ENCODE results near the gene TCTN3.
"Not testable (repeated sequence)": the region's sequence is repeated elsewhere in the genome, so short reads cannot be mapped to it uniquely, and the experiment has no call there.

Gene TCTN3

DNA sequence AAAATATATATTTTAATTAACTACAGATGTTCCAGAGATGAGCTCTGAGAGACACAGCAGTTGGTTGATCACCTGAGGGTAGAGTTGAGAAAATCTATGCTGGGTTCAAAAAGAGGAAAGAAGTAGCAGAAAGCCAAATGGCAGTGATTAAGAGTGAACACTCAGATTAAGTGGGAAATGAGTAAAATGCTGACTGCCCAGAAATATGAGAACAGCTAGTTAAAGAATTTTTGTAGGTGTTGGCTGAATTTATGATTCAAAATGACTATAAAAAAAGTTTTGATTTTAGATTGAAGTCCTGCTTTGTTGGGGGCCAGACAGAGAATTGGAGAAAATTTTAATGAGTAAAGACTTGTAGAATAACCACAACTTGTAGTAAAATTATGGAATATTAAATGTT lies 9.8 kb downstream of the TCTN3 start:
- no peak for DNase-seq (ENCODE audit: low read depth in 3 of 3)

DNA sequence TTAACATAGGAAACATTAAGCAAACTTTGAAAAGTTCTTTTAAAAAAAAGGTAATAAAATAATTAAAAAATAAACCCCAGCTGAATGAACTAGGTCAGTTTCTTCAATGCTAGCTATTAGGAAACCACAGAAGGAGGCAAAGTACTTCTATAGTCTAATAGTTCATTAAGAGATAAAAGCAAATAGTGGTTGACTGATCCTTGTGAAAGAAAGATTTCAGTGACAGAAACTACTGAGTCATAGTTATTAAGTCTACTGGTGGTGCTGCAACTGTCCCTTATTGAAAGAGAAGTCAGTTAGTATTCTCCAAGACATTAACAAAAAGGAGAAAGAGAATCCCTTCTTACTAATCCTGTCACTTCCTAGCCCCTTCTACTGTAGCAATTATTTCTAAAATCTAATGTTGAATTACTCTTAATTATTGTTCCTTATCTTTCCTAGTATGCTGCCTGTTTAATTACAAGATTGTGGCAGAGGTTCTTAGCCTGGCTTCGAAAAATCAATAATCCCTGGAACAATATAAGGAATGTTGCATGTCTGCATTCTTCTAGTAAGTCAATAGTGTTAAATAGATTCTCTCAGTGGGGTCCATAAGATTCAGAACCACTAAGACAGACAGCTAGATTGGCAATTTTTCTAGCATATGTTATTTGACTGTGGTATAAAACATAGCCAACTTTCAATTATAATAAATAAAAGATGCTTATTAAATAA lies 18.2 kb downstream of the TCTN3 start:
- DNase-seq (ENCODE audit: low read depth in 3 of 3) = no peak

DNA sequence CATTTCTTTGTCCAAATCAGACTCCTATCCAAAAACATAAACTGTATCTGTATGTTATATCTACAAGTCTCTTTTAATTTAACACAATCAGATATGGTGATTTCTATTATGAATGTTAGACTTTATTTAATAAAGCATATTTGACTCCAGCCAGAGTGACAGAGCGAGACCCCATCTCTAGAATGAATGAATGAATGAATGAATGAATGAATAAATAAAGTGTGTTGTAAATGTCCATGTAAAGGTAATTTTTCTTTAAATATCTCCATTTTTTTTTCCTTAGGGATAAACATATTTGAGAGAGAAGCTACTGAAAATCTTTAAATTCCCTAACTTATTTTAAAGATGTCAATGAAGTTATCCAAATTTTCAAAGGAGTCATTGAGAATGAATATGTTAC lies 19.1 kb downstream of the TCTN3 start:
- DNase-seq (ENCODE audit: low read depth in 3 of 3) = no peak

DNA sequence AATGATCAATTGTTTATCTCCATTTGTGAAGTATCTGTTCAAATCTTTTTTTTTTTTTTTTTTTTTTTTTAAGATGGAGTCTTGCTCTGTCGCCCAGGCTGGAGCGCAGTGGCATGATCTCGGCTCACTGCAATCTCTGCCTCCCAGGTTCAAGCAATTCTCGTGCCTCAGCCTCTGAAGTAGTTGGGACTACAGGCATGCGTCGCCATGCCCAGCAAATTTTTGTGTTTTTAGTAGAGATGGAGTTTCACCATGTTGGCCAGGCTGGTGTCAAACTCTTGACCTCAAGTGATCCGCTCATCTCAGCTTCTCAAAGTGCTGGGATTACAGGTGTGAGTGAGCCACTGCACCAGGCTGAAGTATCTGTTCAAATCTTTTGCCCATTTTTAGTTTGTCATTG lies 21.1 kb downstream of the TCTN3 start:
- DNase-seq (ENCODE audit: low read depth in 3 of 3) = not testable (repeated sequence)

DNA sequence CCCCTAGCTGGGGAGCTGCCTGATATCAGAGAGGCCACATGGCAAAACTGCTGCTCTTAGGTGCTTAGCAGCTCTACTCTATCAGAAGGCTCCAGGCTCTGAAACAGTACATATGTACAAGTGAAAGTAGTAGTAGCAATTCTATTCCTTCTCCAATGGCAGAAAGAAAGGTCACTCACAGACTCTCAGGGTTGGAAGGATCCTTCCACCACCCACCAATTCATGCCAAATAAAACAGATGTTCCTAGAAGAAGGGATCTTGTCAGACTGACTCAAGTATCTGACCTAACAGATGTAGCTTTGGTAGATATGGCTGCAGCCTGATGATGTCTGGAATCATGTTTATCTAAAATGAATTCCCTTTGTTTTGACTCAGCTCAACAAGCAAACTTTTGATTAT lies 29.2 kb downstream of the TCTN3 start:
- DNase-seq (ENCODE audit: low read depth in 3 of 3) = no peak

DNA sequence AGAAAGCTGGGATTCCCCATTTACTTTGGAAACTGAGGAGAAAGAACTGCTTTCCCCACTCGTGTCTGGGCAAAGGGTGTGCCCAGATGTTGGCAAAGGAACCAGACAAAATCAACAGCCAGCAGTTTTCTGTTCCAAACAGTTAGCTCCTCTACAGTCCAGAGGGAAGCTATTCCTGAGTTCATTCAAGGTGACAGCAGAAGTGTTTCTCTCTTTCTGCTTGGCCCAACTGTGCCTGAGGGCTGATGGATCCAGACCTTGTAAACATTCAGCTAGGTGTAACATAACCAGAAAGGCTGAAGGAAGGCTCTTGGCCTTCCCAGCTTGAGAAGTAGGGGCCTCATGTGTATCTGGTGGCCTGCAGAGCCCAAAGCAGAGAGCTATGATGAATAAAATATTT lies 30.2 kb downstream of the TCTN3 start:
- no peak for DNase-seq (ENCODE audit: low read depth in 3 of 3)

DNA sequence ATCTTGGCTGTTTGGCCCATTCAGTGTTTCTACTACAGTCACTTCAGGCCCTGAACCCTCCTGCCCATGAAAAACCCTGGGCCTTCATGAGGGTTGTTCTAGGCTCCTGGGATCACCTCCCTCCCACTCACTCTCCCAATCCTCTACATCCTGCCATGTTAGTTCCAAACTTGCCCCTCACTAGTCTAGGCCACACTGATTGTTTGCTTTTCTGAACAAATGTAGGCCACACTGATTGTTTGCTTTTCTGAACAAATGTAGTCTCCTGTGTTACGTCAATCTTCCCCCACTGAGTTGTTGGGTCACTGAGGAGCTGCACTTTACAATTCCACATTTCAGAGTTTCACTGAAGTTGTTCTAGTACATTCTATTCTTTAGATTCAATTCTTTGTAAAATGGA lies 31.9 kb downstream of the TCTN3 start:
- no peak for DNase-seq (ENCODE audit: low read depth in 3 of 3)

DNA sequence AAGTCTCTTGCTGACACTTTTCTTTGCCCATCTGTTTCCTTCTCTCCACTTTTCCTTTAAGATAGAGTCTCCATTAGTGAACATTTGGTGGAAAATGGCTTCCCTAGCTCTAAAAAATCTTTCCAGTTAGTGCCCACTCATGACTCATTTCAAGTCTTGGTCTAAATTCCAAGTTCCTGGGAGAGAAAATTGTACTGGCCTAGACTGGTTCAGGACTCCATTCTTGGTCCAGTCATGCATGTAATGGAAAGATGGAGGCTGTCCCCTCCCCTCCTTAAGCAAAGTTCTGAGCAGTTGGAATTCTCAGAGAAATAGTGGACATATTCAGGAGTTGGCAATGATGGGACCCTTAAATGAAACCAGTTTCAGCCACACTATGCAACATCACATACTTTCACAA lies 33.4 kb downstream of the TCTN3 start:
- DNase-seq (ENCODE audit: low read depth in 3 of 3) = no peak

DNA sequence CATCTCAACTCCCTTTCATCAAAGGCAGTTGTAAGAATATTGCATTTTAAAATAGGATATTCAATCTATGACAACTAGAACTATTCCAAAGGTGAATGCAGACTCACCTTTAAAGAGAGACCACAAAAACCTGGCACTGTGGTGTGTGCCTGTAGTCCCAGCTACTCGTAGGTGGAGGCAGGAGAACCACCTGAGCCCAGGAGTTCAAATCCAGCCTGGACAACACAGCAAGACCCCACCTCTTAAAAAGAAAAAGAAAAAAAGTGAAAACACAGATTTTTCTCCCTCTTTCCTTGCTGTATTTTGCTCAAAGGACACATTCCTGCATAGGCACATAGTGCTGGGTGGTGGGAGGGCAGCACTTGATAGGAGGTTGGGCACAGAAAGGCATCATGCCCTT lies 36.5 kb downstream of the TCTN3 start:
- no peak for DNase-seq (ENCODE audit: low read depth in 3 of 3)

DNA sequence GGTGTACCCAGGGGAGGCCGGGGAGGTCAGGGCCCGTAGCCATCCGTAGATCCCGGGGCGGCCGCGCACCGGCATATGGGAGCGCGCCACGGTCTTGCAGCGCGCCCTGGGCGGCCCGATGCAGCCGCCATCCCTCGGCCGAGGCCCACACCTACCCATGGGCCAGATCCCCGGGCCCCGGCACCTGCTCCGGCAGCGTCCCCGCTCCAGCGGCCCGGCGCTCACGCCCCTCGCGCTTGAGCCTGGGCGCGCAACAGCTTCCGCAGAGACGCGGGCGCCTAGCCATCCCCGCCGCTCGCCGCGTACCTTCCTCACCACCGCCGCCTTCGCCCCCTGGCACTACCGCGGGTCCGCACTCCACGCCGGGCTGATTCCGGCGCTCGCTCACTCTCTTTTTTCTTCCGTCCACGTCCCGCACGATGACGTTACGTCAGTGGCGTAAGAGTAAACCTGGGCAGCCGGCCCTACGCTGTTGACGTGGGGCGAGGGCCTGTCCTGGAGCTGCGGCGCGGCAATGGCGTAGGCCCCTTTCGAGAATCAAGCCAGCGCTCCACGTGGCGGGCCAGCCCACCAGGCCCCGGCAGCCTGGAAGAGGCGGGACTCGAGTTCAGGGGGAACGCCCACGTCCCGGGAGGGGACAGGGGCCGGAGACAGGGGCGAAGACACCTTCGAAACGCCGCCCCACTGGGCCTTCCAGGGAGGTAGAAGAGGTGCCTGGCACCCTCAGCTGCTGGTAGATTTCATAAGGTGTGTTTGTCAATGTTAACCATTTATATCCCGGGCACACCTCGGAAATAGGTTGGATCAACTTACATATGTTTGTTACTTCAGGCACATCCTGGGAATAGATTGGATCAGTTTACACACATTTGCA lies 37.2 kb downstream of the TCTN3 start, which contains the start of gene ALDH18A1:
ALDH18A1 (minus strand) TSS at position 421 of the 874 bp plus-strand sequence. CDS start 3,334 bp downstream, outside the sequence.
- DNase-seq (ENCODE audit: low read depth in 3 of 3) = peak; percentile 91

DNA sequence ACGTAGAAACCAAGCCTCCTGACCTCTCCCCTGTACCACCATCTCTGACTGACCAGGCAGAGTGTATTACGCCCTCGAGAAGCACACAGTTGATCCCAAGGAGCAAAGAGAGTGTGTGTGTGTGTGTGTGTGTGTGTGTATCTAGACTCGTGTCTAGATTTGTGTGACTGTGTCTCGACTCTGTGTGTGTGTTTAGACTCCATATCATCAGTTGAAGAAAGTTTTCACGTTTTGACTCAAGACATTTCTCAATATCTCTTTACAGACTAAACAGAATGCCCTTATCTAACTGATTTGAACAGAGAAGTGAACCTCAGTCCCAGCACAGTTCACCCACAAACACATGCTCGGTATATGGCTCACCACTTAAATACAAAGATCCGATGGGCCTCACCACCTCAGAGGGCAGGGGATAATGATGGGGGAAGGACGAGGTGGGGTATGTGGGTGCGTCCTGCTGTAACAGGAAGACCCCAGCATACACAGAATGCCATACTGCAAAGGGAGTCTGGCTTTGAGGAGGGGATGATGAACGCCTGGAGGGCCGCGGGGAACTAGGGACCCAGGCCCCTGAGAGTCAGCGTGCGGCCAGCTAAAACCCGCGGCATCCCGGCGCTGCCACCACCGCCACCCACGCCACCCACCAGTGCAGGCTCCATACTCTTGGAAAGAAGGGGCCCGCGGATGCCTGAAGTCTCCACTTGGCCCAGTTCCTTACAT lies 38.0 kb downstream of the TCTN3 start:
- peak in 2 of 3 experiments; percentile 9 for DNase-seq (ENCODE audit: low read depth in 3 of 3)

DNA sequence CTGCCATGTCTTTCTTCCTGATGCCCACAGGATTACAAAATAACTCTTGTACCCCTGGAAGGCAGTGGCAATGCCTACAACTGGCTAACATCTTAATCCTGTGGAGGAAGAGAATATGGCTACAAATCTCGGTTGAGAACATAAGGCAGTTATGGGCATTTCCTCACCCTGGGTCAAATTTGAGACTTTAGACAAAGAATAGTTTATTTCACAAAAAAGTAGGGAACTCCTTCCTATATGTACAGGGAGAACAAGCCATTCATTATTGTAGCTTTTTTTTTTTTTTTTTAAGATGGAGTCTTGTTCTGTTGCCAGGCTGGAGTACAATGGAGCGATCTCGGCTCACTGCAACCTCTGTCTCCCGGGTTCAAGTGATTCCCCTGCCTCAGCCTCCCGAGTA lies 39.8 kb downstream of the TCTN3 start:
- DNase-seq (ENCODE audit: low read depth in 3 of 3) = no peak

DNA sequence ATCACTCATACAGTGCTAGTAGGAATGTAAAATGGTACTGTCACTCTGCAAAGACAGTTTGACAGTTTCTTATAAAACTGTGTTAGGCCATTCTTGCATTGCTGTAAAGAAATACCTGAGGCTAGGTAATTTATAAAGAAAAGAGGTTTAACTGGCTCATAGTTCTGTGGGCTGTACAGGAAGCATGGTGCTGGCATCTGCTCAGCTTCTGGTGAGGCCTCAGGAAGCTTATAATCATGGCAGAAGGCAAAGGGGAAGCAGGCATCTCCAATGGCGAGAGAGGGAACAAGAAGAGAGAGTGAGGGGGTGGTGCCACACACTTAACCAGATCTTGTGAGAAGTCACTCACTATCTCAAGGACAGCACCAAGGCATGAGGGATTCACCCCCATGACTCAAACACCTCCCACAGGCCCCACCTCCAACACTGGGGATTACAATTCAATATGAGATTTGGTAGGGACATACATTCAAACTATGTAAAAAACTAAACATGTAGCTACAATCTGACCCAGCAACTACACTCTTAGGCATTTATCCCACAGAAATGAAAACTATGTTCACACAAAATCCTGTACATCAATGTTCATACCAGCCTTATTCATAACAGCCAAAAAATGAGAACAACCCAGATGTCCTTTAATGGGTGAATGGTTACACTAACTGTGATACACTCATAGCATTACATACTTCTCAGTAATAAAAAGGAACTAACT lies 42.2 kb downstream of the TCTN3 start:
- no peak for DNase-seq (ENCODE audit: low read depth in 3 of 3)

DNA sequence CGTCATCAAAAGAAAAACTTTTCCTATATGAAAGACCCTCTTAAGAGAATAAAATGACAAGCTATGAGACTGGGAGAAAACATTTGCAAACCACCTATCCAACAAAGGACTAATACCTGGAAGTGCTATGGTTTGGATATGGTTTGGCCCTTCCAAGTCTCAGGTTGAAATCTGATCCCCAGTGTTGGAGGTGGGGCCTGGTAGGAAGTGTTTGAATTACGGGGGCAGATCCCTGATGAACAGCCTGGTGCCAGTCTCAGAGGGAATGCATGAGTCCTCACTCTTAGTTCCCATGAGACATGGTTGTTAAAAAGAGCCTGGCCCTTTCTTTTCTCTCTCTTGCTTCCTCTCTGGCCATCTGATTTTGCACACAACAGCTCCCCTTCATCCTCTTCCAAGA lies 43.5 kb downstream of the TCTN3 start:
- no peak for DNase-seq (ENCODE audit: low read depth in 3 of 3)

DNA sequence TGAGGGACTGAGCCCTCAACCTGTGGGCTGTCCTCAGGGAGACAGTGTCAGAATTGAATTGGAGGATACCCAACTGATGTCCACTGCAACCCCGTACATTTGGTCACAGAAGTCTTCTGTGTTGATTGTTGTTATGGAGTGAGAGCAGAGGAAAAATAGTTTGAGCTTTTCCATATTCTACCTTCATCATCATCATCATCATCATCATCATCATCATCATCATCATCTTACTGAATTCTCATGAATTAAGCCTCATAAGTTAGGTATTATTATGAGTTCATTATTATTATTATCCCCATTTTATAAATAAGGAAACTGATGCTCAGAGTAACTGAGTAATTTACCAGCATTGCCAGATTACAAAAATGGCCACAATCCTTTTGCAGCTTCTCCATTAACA lies 45.6 kb downstream of the TCTN3 start:
- DNase-seq (ENCODE audit: low read depth in 3 of 3) = no peak

DNA sequence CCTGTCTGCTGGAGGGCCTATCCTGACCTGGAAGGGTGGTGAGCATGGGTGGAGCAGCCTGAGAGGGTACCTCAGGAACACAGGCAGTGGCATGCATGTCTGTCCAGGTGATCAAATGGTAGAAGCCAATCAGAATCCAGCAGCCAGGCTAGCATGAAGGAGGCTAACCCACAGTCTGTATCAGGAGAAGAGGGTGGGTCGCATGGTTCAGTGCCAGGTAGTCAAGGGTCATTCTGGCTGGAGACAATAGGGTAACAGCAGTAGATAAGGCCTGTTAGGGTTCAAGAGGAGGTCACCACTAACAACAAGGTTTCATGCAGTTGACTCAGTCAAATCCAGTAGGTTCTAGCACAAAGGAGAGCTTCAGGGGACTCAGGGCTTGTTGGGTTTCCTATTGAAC lies 47.6 kb downstream of the TCTN3 start:
- DNase-seq (ENCODE audit: low read depth in 3 of 3) = no peak

DNA sequence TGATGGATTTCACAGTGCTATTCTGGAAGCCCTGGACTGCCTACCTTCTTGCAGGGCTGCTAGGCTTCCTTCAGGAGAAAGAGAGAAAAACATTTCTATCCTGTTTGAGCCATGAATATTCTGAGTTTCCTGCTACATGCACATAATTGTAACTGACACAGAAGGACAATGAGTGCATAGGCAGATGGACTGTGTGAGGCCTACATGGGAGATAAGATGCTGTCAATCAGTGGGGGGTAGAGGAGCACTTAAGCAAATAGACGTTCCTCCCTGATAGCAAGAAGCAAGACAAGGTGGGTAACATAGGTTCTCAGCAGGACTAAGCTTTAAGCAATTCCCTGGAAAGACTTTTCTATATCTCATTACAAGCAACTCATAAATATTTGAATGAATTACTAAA lies 48.8 kb downstream of the TCTN3 start:
- DNase-seq (ENCODE audit: low read depth in 3 of 3) = no peak

DNA sequence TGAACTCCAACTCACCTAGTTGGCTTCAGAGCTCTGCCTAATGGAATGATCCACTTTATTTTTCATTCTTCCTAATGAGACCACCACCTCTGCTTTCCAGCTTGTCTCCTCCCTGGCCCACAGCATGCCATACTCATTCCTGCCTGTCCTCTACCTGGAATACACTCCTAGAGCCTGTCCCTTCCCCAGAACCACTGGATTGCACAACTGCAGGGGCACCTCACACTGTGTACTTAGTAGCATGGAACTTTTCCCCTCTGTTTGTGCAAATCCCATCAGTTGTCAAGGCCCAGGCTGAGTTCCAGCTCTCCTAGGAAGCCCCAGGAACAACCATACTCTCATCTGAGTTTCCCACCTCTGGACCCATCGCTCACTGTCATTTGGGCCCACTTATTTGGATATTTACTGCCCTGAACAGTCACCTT lies 52.8 kb downstream of the TCTN3 start:
- no peak for DNase-seq (ENCODE audit: low read depth in 3 of 3)

DNA sequence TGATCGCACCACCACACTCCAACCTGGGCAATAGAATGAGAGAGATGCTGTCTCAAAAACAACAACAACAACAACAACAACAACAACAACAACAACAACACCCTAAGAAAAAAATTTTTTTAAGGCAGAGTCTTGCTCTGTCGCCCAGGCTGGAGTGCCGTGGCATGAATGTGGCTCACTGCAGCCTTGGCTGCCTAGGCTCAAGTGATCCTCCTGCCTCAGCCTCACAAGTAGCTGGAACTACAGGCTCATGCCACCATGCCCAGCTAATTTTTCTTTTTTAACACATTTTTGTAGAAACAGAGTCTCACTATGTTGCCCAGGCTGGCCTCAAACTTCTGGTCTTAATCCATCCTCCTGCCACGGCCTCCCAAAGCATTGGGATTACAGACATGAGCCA lies 55.8 kb downstream of the TCTN3 start:
- DNase-seq (ENCODE audit: low read depth in 3 of 3) = no peak

DNA sequence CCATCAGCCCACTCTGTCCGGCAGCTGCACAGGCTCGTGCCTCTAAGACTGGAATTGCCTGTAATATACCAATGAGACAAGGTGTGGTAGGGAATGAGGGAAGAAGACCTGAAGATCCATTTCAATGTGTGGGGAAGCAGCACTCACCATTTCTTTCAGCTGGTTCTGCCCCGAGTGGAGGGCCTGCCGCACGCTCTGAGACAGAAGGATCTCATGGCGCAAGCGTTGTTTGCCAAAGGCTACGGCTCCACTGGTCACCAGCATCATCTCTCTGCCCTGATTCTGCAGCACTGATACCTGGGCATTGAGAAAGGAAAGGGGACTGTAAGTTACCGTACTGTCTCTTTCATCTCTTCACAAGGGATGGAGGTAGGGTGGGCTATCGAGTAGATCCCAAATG lies 56.6 kb downstream of the TCTN3 start:
- DNase-seq (ENCODE audit: low read depth in 3 of 3) = no peak

DNA sequence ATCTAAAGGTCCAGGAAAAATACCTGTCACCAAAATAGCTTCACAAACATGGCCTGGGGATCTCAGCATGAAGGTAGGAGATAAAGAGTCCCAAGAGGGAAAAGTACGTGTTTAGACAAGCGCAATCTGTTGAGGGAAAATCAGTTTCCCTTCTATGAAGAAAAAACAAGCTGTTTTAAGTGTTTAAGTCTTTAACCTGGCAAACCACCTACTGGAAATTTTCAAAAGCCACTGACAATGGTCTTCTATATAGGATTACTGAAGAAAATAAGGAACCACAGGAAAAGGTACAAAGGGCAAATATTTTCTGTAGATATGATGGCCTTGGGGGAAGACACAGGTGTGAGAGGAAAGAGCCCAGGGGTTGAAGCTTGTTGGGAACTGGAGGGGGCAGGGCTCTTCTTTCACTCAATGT lies 58.4 kb downstream of the TCTN3 start:
- DNase-seq (ENCODE audit: low read depth in 3 of 3) = no peak

DNA sequence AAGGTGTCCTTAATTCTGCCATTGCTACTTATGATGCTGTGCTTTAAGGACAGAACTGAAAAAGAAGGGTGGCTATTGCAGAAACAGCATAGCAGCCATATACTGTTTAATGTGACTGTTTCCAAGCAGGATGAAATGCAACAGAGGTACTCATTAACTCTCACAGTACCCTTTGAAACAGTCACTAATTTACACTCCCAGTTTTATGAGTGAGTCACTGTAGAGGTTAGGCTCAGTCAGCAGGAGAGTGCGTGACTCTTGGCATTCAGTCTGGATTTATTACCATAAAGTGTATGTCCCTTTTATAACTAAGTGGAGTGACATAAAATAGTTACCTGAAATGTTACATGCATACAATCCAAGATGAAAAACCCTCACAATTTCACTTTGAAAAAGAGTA lies 64.9 kb downstream of the TCTN3 start:
- no peak for DNase-seq (ENCODE audit: low read depth in 3 of 3)

All from stimulated activated CD4-positive, alpha-beta T cell treated with anti-CD3 and anti-CD28 coated beads, TNF-alpha, amount 100 ng/mL, for 4 hours (primary cell).